Stimulated activated CD4-positive, alpha-beta T cell treated with anti-CD3 and anti-CD28 coated beads, TNF-alpha, amount 100 ng/mL, for 48 hours (primary cell): ENCODE measurements around the gene ZNF358.

Experiments
- DNase-seq, 3 donors: peaks; one replicate each; pipeline ENCODE4 v3.0.0-alpha.2; 2020; ENCODE audit warnings: low read depth in 3 of 3

The ZNF358 gene

GRCh38 chr19:7515645-7516151 is at the start of gene ZNF358:
Gene ZNF358 (plus strand): TSS chr19:7516103. CDS start chr19:7519243, 3,140 bp downstream.
- DNase-seq = no peak

- DNase-seq = no peak
Observed at GRCh38 chr19:7467009-7467989, 48.6 kb upstream of the ZNF358 start.

DNA sequence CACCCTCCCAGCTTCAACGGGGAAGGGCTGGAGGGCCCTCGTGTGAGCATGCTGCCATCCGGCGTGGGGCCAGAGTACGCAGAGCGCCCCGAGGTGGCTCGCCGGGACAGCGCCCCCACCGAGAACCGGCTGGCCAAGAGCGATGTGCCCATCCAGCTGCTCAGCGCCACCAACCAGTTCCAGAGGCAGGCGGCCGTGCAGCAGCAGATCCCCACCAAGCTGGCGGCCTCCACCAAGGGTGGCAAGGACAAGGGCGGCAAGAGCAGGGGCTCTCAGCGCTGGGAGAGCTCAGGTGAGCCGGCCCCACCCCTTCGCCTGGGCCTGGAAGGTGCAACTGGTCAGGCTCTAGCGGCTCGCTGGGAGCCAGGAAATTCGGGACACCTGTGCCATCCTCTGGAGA is 47.1 kb upstream of the ZNF358 start:
- no peak for DNase-seq

DNA sequence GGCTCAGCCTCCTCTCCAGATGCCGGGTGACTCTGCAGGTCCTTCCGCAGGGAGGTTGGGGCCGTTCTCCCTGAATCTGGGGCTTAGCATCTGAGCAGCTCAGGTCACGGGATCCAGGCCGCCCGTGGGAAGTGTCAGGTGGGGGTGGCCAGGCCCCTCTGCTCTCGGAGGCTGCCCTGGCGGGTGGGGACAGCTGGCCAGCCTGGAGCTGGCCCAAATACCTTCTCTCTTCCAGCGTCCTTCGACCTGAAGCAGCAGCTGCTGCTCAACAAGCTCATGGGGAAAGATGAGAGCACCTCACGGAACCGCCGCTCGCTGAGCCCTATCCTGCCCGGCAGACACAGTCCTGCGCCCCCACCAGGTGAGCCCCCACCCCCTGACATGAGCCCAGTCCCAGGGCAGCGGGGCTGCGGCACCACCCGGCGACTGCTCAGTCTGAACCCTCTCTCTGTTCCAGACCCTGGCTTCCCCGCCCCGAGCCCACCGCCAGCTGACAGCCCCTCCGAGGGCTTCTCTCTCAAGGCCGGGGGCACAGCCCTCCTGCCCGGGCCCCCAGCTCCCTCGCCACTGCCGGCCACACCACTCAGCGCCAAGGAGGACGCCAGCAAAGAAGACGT is 46.1 kb upstream of the ZNF358 start:
- no peak for DNase-seq

DNA sequence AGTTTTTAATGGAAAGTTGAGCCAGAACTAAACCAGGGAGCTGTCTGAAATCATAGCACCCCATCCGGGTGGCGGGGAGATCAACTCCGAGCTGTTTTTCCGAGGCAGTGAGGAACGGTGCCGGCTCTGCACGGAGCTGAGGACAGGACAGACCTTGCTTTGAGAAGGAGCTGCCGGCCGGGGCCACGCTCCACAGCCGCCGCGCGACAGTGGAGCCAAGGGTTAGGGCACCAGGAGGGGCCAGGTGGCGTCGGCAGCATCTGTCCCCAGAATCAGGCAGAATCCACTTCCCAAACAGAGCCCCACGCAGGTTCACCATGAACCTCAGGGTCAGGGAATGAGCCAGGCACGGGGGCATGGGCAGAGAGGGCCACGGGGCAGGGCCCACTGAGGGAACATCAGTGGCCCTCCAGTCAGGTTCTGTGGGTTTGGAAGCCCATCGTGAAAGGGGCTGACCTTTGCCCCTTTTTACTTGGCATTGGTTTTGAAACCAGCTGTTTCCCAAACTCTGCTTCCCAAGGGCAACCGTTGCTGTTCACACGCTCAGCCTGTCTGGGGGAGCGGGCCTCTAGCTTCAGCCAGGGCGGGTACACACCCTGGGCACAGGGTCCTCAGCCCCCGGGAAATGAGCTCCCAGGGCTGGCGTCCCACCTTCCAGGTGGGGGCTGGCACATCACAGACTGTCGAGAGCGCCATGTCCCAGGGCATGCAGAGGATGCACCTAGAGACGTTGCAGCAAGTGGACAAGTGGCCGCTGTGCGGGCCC is 45.2 kb upstream of the ZNF358 start:
- DNase-seq = no peak

- no peak for DNase-seq
Observed at GRCh38 chr19:7471696-7472615, 43.9 kb upstream of the ZNF358 start.

DNA sequence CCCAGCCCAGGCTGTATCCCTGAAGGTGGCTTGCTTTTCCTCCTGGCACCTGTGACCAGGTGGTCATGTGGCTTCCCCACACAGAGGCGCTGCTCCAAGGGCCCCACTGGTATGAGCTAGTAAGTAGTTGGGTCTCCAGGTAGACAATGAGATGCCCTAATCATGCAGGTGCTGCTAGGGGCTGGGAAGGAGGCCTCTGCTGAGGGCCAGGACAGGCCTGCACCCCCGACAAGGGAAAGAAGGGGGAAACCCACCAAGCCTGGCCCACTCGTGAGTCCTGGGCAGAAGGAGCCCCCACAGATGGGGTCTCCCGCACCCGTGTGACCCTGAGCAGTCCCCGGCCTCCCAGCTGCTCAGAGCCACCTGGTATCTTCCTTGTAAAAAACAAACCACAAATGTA is 40.2 kb upstream of the ZNF358 start:
- no peak for DNase-seq

DNA sequence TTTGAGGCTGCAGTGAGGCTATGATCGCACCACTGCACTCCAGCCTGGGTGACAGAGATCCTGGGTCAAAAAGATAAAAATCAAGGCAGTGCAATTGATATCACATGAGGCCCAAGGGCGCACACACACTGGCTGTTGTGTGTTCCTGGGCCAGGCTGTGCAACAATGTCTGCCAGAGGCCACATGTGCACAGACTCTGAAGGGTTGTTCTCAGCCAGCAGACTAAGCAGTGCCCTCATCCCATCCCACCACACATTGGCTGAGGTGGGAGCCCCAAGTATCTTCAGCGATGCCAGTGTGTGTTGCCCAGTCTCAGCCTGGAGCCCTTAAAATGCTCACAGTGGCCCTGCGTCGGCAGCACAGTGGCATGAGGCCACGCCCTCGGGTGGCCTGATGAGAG is 39.7 kb upstream of the ZNF358 start:
- DNase-seq = no peak

GRCh38 chr19:7476777-7477494 is 39.0 kb upstream of the ZNF358 start:
- DNase-seq = no peak

- DNase-seq = no peak
Observed at GRCh38 chr19:7477758-7478157, 38.1 kb upstream of the ZNF358 start.

DNA sequence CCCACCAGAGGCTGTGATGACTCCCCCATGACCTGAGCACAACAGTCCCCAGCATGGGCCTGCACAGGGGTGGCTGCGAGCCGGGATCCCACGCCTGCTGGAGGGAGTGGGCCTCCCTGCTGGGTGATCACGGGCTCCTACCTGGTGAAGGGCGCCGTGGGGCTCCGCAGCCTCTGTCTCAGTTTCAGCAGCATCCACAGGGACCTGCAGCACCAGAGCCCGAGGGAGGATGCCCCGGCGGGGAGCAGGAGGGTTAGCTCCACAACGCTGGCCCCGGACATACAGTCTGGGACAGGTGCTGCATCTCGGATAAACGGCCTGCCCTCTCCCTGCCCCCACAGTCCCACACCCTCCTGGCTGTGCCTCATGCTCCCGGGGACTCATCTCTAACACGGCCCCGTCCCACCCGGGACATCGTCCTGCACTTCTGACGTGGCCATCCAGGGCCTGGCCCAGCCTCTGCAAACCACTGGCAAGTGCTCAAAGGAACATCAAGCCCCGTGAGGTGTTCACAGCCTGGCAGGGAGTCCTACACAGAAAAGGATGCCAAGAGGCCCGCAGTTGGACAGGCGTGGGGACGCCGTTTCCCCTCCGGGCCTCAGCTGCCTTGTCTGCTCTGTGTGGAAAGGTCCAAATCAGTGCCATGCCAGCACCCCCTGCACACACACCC is 37.6 kb upstream of the ZNF358 start:
- no peak for DNase-seq

DNA sequence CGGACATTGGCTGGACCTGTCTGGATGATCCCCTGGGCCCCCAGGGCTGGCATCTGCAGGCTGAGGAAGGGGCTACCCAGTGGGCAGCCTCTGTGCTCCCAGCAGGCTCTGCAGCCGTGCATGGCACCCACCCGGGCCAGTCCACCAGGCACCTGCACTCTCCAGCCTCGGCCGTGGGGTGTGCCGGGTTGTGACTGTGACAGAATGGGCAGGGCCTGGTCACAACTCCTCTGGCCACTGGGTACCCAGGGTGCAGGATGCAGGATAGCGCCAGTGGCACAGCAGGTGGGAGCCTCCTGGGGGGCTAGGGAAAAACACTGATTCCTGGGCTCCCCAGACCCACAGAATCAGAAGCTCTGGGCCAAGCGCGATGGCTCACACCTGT is 37.1 kb upstream of the ZNF358 start:
- DNase-seq = no peak

- DNase-seq = no peak
Observed at GRCh38 chr19:7480222-7480969, 35.5 kb upstream of the ZNF358 start.

GRCh38 chr19:7480970-7481255 is 35.0 kb upstream of the ZNF358 start:
- no peak for DNase-seq

GRCh38 chr19:7482584-7483439 is 33.1 kb upstream of the ZNF358 start:
- no peak for DNase-seq

DNA sequence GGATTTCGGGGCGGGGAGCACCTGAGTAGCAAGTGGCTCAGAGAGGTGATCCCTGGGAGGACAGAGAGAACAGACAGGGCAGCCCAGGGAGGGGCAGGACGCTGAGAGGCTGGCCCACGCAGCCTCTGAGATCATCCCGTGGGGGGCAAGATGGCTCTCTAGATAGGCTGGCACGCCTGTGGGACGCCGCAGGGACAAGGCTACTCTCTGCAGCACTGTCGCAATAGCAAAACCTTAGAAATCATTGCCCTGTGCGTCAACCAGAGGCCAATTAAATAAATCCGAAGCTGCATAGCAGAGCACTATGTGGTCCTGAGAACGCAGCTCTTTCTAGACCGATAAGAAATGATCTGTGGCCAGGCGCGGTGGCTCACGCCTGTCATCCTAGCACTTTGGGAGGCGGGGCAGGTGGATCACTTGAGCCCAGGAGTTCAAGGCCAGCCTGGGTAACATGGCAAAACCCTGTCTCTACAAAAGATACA is 32.1 kb upstream of the ZNF358 start:
- DNase-seq = no peak

- DNase-seq = no peak
Observed at GRCh38 chr19:7486923-7487322, 29.0 kb upstream of the ZNF358 start.

- peak; percentile 80 to 90 (median 86) for DNase-seq
Observed at GRCh38 chr19:7488736-7489353, 27.1 kb upstream of the ZNF358 start, which contains the start of gene PEX11G. Gene PEX11G (minus strand): TSS chr19:7489035. CDS start chr19:7489010, 25 bp downstream.
